ENCODE results near the gene MYO7A.

- TF ChIP-seq CTCF (IDR thresholded peaks at IDR 0.05; ENCODE audit: extremely low read depth in 1 of 2, insufficient read depth in 1 of 2, low read depth in 1 of 2, low read length in 2 of 2) (no peak), EZH2 (IDR thresholded peaks at IDR 0.05; ENCODE audit: borderline replicate concordance, low read depth, low read length, severe bottlenecking) (no peak), POLR2A (IDR thresholded peaks at IDR 0.05; ENCODE audit: low read depth, low read length) (no peak), POLR2AphosphoS5 (IDR thresholded peaks at IDR 0.05; ENCODE audit: insufficient read depth, low read depth, low read length) (no peak)
These were observed 45.8 kb upstream of the MYO7A start for GRCh38 chr11:77081976-77082836.

Measured in endothelial cell of umbilical vein (primary cell).